Measurements from ENCODE around the gene KLHDC2. TPM values are rescaled to one million over a fixed set of nuclear protein-coding genes. Genes with fewer than 3 reads are reported as not detected.

Gene KLHDC2
- total RNA-seq, 3 donors from 2014 or later (not counting 1 experiment from before 2014, with no cell fraction given), result 60.4 to 64.2 (median 63.2) TPM

DNA sequence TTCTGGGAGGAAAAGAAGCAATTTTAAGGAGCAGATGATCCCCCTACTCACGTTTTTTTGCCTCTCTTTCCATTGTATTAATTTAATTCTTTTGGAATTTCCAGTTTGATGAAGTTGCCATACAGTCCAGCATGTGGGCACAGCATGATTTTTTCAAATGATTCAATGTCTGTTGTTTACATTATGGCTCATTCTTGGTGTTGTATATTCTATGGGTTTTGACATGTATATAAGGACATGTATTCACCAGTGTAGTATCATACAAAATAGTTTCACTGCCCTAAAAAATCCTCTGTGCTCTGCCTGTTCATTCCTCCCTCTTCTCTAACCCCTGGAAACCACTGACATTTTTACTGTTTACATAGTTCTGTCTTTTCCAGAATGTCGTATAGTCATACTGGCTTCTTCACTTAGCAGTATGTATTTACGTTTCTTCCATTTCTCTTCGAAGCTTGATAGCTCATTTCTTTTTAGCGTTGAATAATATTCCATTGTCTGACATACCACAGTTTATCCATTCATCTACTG, 13.3 kb upstream of the KLHDC2 start:
- Histone ChIP-seq H3K9me3 (ENCODE audit: control insufficient read depth, insufficient read depth, low read length) (no peaks in the 10 kb centered on the region), H3K27me3 (ENCODE audit: control insufficient read depth, insufficient read depth, low read length) (no peaks in the 10 kb centered on the region), H3K4me1 (ENCODE audit: control insufficient read depth, insufficient read depth, low read length) (no peaks in the 10 kb centered on the region), H3K27ac (ENCODE audit: low read length) (no peak overlapping the region), H3K36me3 (ENCODE audit: control insufficient read depth, insufficient read depth, low read length) (no peaks in the 10 kb centered on the region), H3K4me3 (ENCODE audit: low read length) (no peak overlapping the region)
- intact Hi-C loops (cut with micrococcal nuclease), result no loop called here
- ATAC-seq (no peak), DNase-seq (no peak)
- no peak for TF ChIP-seq CTCF (IDR thresholded peaks at IDR 0.05)
- no peak overlapping the region for H3K4me3 Mint-ChIP-seq
- no peaks in the 10 kb centered on the region for H3K4me1 Mint-ChIP-seq
- H3K27me3 Mint-ChIP-seq (ENCODE audit: low read depth in 2 of 2), result no peaks in the 10 kb centered on the region
- no peaks in the 10 kb centered on the region for H3K9me3 Mint-ChIP-seq
- WGBS (ENCODE audit: insufficient coverage), result 88% methylated on average over 5 of the region's 5 CpGs
- H3K27ac Mint-ChIP-seq, result no peak overlapping the region
- no peaks in the 10 kb centered on the region for H3K36me3 Mint-ChIP-seq

DNA sequence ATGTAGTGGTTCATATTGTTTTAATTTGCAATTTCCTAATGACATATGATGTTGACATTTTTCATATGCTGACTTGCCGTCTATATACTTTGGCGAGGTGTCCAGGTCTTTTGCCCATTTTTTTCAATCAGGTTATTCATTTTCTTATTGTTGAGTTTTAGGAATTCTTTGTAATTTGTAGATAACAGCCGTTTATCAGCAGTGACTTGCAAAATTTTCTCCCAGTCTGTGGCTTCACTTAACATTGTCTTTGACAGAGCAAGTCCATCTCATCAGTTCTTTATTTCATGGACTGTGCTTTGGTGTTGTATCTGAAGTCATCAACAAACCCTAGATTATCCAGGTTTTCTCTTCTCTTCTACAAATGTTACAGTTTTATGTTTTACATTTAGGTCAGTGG, 12.6 kb upstream of the KLHDC2 start:
- 86% methylated on average over 2 of the region's 3 CpGs for WGBS (ENCODE audit: insufficient coverage)
- H3K27ac Mint-ChIP-seq, result no peak overlapping the region
- H3K27me3 Mint-ChIP-seq (ENCODE audit: low read depth in 2 of 2), result no peaks in the 10 kb centered on the region

GRCh38 chr14:49761839-49762551, 6.0 kb upstream of the KLHDC2 start:
- H3K9me3 ChIP-seq (ENCODE audit: control insufficient read depth, insufficient read depth, low read length), result no peaks in the 10 kb centered on the region
- 88% methylated on average over 5 of the region's 6 CpGs for WGBS (ENCODE audit: insufficient coverage)
- H3K27ac ChIP-seq (ENCODE audit: low read length), result no peak overlapping the region
- DNase-seq (no peak), ATAC-seq (no peak)
- Mint-ChIP-seq H3K4me1 (peaks cover 3 to 4% of the 10 kb centered on the region in 2 donors), H3K27me3 (ENCODE audit: low read depth in 2 of 2) (no peaks in the 10 kb centered on the region), H3K9me3 (no peaks in the 10 kb centered on the region), H3K36me3 (no peaks in the 10 kb centered on the region), H3K4me3 (no peak overlapping the region), H3K27ac (no peak overlapping the region)
- no peak for TF ChIP-seq CTCF (IDR thresholded peaks at IDR 0.05)
- peaks cover 5% of the 10 kb centered on the region for H3K4me1 ChIP-seq (ENCODE audit: control insufficient read depth, insufficient read depth, low read length)
- no peaks in the 10 kb centered on the region for H3K27me3 ChIP-seq (ENCODE audit: control insufficient read depth, insufficient read depth, low read length)
- no peaks in the 10 kb centered on the region for H3K36me3 ChIP-seq (ENCODE audit: control insufficient read depth, insufficient read depth, low read length)
- no peak overlapping the region for H3K4me3 ChIP-seq (ENCODE audit: low read length)
- intact Hi-C loops (cut with micrococcal nuclease), result no loop called here

More for the DNA sequence above, 12.6 kb upstream of the KLHDC2 start:
- H3K27ac ChIP-seq (ENCODE audit: low read length), result no peak overlapping the region
- H3K9me3 Mint-ChIP-seq, result no peaks in the 10 kb centered on the region
- no peaks in the 10 kb centered on the region for H3K9me3 ChIP-seq (ENCODE audit: control insufficient read depth, insufficient read depth, low read length)
- H3K4me1 Mint-ChIP-seq, result no peaks in the 10 kb centered on the region
- no peaks in the 10 kb centered on the region for H3K27me3 ChIP-seq (ENCODE audit: control insufficient read depth, insufficient read depth, low read length)
- DNase-seq, result no peak
- no peaks in the 10 kb centered on the region for H3K36me3 Mint-ChIP-seq
- no peak overlapping the region for H3K4me3 ChIP-seq (ENCODE audit: low read length)
- no peak overlapping the region for H3K4me3 Mint-ChIP-seq
- ATAC-seq, result no peak
- no peak for TF ChIP-seq CTCF (IDR thresholded peaks at IDR 0.05)
- no peaks in the 10 kb centered on the region for H3K4me1 ChIP-seq (ENCODE audit: control insufficient read depth, insufficient read depth, low read length)
- H3K36me3 ChIP-seq (ENCODE audit: control insufficient read depth, insufficient read depth, low read length), result no peaks in the 10 kb centered on the region
- intact Hi-C loops (cut with micrococcal nuclease), result no loop called here

All from natural killer cell (primary cell).